ENCODE results near the gene PRAMEF20.

The PRAMEF20 gene

GRCh38 chr1:13461977-13462376 lies 51.7 kb downstream of the PRAMEF20 start:
- Histone ChIP-seq H3K27ac (no peak overlapping the region), H3K9ac (no peak overlapping the region), H3K79me2 (ENCODE audit: insufficient read depth, low read depth) (no peaks in the 10 kb centered on the region), H4K20me1 (ENCODE audit: insufficient read depth) (no peaks in the 10 kb centered on the region), H3K27me3 (ENCODE audit: insufficient read depth, low read depth) (peaks cover 7% of the 10 kb centered on the region; the same call in 1 of the 2 replicates), H3K36me3 (ENCODE audit: insufficient read depth) (no peaks in the 10 kb centered on the region), H3K4me2 (no peak overlapping the region), H2AFZ (ENCODE audit: low read depth) (no peak overlapping the region), H3K4me1 (ENCODE audit: low read depth, poor library complexity, severe bottlenecking) (no peaks in the 10 kb centered on the region), H3K4me3 (IDR thresholded peaks at IDR 0.05; ENCODE audit: insufficient read depth, low read depth, low read length) (no peak overlapping the region)
- no peak for TF ChIP-seq CTCF (conservative IDR thresholded peaks at IDR 0.05; ENCODE audit: low read depth, low read length)

- no peak overlapping the region for H2AFZ ChIP-seq (ENCODE audit: low read depth)
- no peaks in the 10 kb centered on the region for H3K4me1 ChIP-seq (ENCODE audit: low read depth, poor library complexity, severe bottlenecking)
- H3K4me2 ChIP-seq = no peak overlapping the region
- TF ChIP-seq CTCF (conservative IDR thresholded peaks at IDR 0.05; ENCODE audit: low read depth, low read length) = no peak
- no peaks in the 10 kb centered on the region for H3K79me2 ChIP-seq (ENCODE audit: insufficient read depth, low read depth)
- no peak overlapping the region for H3K9ac ChIP-seq
- no peak overlapping the region for H3K27ac ChIP-seq
- 0 out of 2 replicates have a peak, but pooled peaks cover 3% of the 10 kb centered on the region for H3K27me3 ChIP-seq (ENCODE audit: insufficient read depth, low read depth)
- no peaks in the 10 kb centered on the region for H3K36me3 ChIP-seq (ENCODE audit: insufficient read depth)
- no peaks in the 10 kb centered on the region for H4K20me1 ChIP-seq (ENCODE audit: insufficient read depth)
- no peak overlapping the region for H3K4me3 ChIP-seq (IDR thresholded peaks at IDR 0.05; ENCODE audit: insufficient read depth, low read depth, low read length)
Measured at GRCh38 chr1:13462682-13463081, 52.4 kb downstream of the PRAMEF20 start.

GRCh38 chr1:13465515-13465914 lies 55.3 kb downstream of the PRAMEF20 start:
- H3K4me1 ChIP-seq (ENCODE audit: low read depth, poor library complexity, severe bottlenecking) = no peaks in the 10 kb centered on the region
- H3K4me3 ChIP-seq (IDR thresholded peaks at IDR 0.05; ENCODE audit: insufficient read depth, low read depth, low read length) = no peak overlapping the region
- H3K27ac ChIP-seq = no peak overlapping the region
- no peaks in the 10 kb centered on the region for H3K79me2 ChIP-seq (ENCODE audit: insufficient read depth, low read depth)
- H3K36me3 ChIP-seq (ENCODE audit: insufficient read depth) = no peaks in the 10 kb centered on the region
- no peaks in the 10 kb centered on the region; the same call in 1 of the 2 replicates for H3K27me3 ChIP-seq (ENCODE audit: insufficient read depth, low read depth)
- no peak for TF ChIP-seq CTCF (conservative IDR thresholded peaks at IDR 0.05; ENCODE audit: low read depth, low read length)
- H3K9ac ChIP-seq = no peak overlapping the region
- H3K4me2 ChIP-seq = no peak overlapping the region
- H4K20me1 ChIP-seq (ENCODE audit: insufficient read depth) = no peaks in the 10 kb centered on the region
- no peak overlapping the region for H2AFZ ChIP-seq (ENCODE audit: low read depth)

- Histone ChIP-seq H2AFZ (ENCODE audit: low read depth) (no peak overlapping the region), H3K36me3 (ENCODE audit: insufficient read depth) (no peaks in the 10 kb centered on the region), H3K27me3 (ENCODE audit: insufficient read depth, low read depth) (no peaks in the 10 kb centered on the region; the same call in 1 of the 2 replicates), H3K4me3 (IDR thresholded peaks at IDR 0.05; ENCODE audit: insufficient read depth, low read depth, low read length) (no peak overlapping the region), H3K4me2 (no peak overlapping the region), H3K4me1 (ENCODE audit: low read depth, poor library complexity, severe bottlenecking) (no peaks in the 10 kb centered on the region), H3K79me2 (ENCODE audit: insufficient read depth, low read depth) (no peaks in the 10 kb centered on the region), H3K27ac (no peak overlapping the region), H3K9ac (no peak overlapping the region), H4K20me1 (ENCODE audit: insufficient read depth) (no peaks in the 10 kb centered on the region)
- no peak for TF ChIP-seq CTCF (conservative IDR thresholded peaks at IDR 0.05; ENCODE audit: low read depth, low read length)
Measured at GRCh38 chr1:13469343-13469742, 59.1 kb downstream of the PRAMEF20 start.

Data from KMS-11 (cell line).